Panc1 (cell line): ENCODE data around the gene SETX. TPM values are rescaled to one million over a fixed set of nuclear protein-coding genes. Genes with fewer than 3 reads are reported as not detected.

Source experiments
- ATAC-seq: fragments of 200-7000 bp; cut with Tn5 transposase; 2 replicates; pipeline ENCODE4 v1.9.1; 2020; ENCODE audit warnings: mild to moderate bottlenecking, moderate library complexity
- BruUV-seq: library from RNA; stranded (reverse); fragments of 400-500 nt; replicated peaks from 2 replicates; lab custom pipeline; 2021; lab: Mats Ljungman, UMichigan
- CTCF ChIA-PET: fragments of 300-600 bp; sonication (Branson Sonifier 250); formaldehyde crosslinking; loops from one replicate; lab custom pipeline; 2022; ENCODE audit warnings: antibody characterized with exemption; lab: Charles Lee
- POLR2A ChIA-PET: fragments of 300-600 bp; sonication (Branson Sonifier 250); formaldehyde crosslinking; loops from one replicate; lab custom pipeline; 2022; ENCODE audit warnings: antibody characterized with exemption; lab: Charles Lee
- DNase-seq: peaks from one replicate; pipeline ENCODE4 v3.0.0-alpha.2; 2010; ENCODE audit warnings: low read depth, low spot score
- H3K27ac ChIP-seq: 2 replicates; pipeline ENCODE4 v1.5.1; 2011; ENCODE audit warnings: mild to moderate bottlenecking, low read length, inconsistent platforms
- H3K27me3 ChIP-seq: fragments of 200-500 bp; sonication (Bioruptor generic); 2 replicates; pipeline ENCODE4 v1.6.0; 2014; ENCODE audit warnings: low read length, inconsistent platforms; ENCODE audit not compliant: control insufficient read depth, insufficient read depth
- H3K36me3 ChIP-seq: fragments of 200-500 bp; sonication (Bioruptor generic); 2 replicates; pipeline ENCODE4 v1.5.1; 2014; ENCODE audit warnings: inconsistent platforms, mild to moderate bottlenecking, low read length, moderate library complexity; ENCODE audit not compliant: control insufficient read depth, insufficient read depth
- H3K4me1 ChIP-seq: 2 replicates; pipeline ENCODE4 v1.5.1; 2011; ENCODE audit warnings: inconsistent platforms, mild to moderate bottlenecking, low read length, moderate library complexity; ENCODE audit not compliant: control insufficient read depth, insufficient read depth
- H3K4me3 ChIP-seq, 2 experiments: 2 replicates each; pipeline ENCODE4 v1.5.1; 2011 to 2012; ENCODE audit warnings: low read depth in 2 of 2, low read length in 2 of 2, mild to moderate bottlenecking in 2 of 2, inconsistent platforms in 1 of 2, moderate library complexity in 1 of 2
- H3K9me3 ChIP-seq: fragments of 200-500 bp; sonication (Bioruptor generic); 2 replicates; pipeline ENCODE4 v1.5.1; 2014; ENCODE audit warnings: low read depth, mild to moderate bottlenecking, inconsistent platforms, low read length, moderate library complexity; ENCODE audit not compliant: control insufficient read depth, insufficient read depth
- CTCF ChIP-seq: fragments of 450-650 bp; IDR thresholded peaks from 2 replicates; pipeline ENCODE4 v1.5.1; 2017; ENCODE audit warnings: mild to moderate bottlenecking
- POLR2AphosphoS5 ChIP-seq: IDR thresholded peaks from 2 replicates; pipeline ENCODE4 v1.6.1; 2012; ENCODE audit warnings: mild to moderate bottlenecking, low read depth, low read length, moderate library complexity
- REST ChIP-seq, 2 experiments: IDR thresholded peaks; 2 replicates each; pipeline ENCODE4 v1.6.1; 2011 to 2012; ENCODE audit warnings: low read depth in 2 of 2, control low read depth in 1 of 2, low read length in 1 of 2, mild to moderate bottlenecking in 1 of 2, moderate library complexity in 1 of 2; ENCODE audit not compliant: insufficient read depth in 1 of 2
- SIN3A ChIP-seq: IDR thresholded peaks from 2 replicates; pipeline ENCODE4 v1.6.1; 2012; ENCODE audit warnings: low read depth, mild to moderate bottlenecking, low read length, moderate library complexity, borderline replicate concordance; ENCODE audit not compliant: insufficient read depth
- TCF7L2 ChIP-seq: IDR thresholded peaks from 2 replicates; pipeline ENCODE4 v1.6.1; 2011; ENCODE audit warnings: mild to moderate bottlenecking, low read depth, low read length, inconsistent platforms
- in situ Hi-C: cut with HindIII; loops from 2 replicates; pipeline ENCODE4 v1.10.0; 2016; ENCODE audit warnings: low sequenced_read_pairs, low pct_unique_long_range_greater_than_20kb
- intact Hi-C: fragments of 100-400 bp; cut with micrococcal nuclease; formaldehyde crosslinking; loops from one replicate; pipeline ENCODE4 v1.10.0; 2022; ENCODE audit not compliant: unreplicated experiment
- total RNA-seq: library from RNA; stranded (reverse); gene quantifications from one replicate; pipeline ENCODE4 v1.2.1, GENCODE V29; 2021; ENCODE audit not compliant: unreplicated experiment

The SETX gene
- total RNA-seq, 1 experiment from 2014 or later: 28.1 TPM

- Histone ChIP-seq H3K4me3 (no peak overlapping the region), H3K4me1 (no peaks in the 10 kb centered on the region), H3K27me3 (no peaks in the 10 kb centered on the region), H3K36me3 (no peaks in the 10 kb centered on the region), H3K27ac (no peak overlapping the region), H3K9me3 (no peaks in the 10 kb centered on the region)
- ATAC-seq (no peak), DNase-seq (no peak)
- BruUV-seq: no TSS peak
- intact Hi-C loops: no loop called here
- ChIA-PET CTCF (no interaction called here), POLR2A (no interaction called here)
- in situ Hi-C loops: no loop called here
- TF ChIP-seq SIN3A (no peak), REST (IDR thresholded peaks at IDR 0.05; ENCODE audit: insufficient read depth in 1 of 2, low read depth in 2 of 2, low read length in 1 of 2) (no peak), CTCF (no peak), TCF7L2 (no peak), POLR2AphosphoS5 (no peak)
Observed at GRCh38 chr9:132364068-132364467, 9.3 kb upstream of the SETX start.

- CTCF ChIA-PET: no interaction called here
- POLR2A ChIA-PET: no interaction called here
- Histone ChIP-seq H3K36me3 (peaks cover 4% of the 10 kb centered on the region), H3K27me3 (no peaks in the 10 kb centered on the region), H3K9me3 (no peaks in the 10 kb centered on the region), H3K27ac (no peak overlapping the region), H3K4me3 (no peak overlapping the region), H3K4me1 (peaks cover 9% of the 10 kb centered on the region; the same call in 1 of the 2 replicates)
- TF ChIP-seq TCF7L2 (no peak), CTCF (no peak), POLR2AphosphoS5 (no peak), SIN3A (no peak), REST (IDR thresholded peaks at IDR 0.05; ENCODE audit: insufficient read depth in 1 of 2, low read depth in 2 of 2, low read length in 1 of 2) (no peak)
- ATAC-seq (no peak), DNase-seq (no peak)
- no TSS peak for BruUV-seq
- in situ Hi-C loops (no loop called here), intact Hi-C loops (no loop called here)
Observed at GRCh38 chr9:132357764-132358163, 3.0 kb upstream of the SETX start.
